ENCODE measurements around the gene HSD3B1.

HSD3B1 gene

GRCh38 chr1:119531606-119532323, 24.8 kb downstream of the HSD3B1 start:
- TF ChIP-seq CTCF (conservative IDR thresholded peaks at IDR 0.05): no peak
- no peak overlapping the region for H3K27ac ChIP-seq

GRCh38 chr1:119532324-119532910, 25.4 kb downstream of the HSD3B1 start:
- no peak overlapping the region for H3K27ac ChIP-seq
- no peak for TF ChIP-seq CTCF (conservative IDR thresholded peaks at IDR 0.05)

GRCh38 chr1:119535381-119535780, 28.4 kb downstream of the HSD3B1 start:
- H3K27ac ChIP-seq: no peak overlapping the region
- no peak for TF ChIP-seq CTCF (conservative IDR thresholded peaks at IDR 0.05)

GRCh38 chr1:119537966-119538365, 31.0 kb downstream of the HSD3B1 start:
- no peak for TF ChIP-seq CTCF (conservative IDR thresholded peaks at IDR 0.05)
- H3K27ac ChIP-seq: no peak overlapping the region

GRCh38 chr1:119539636-119540035, 32.6 kb downstream of the HSD3B1 start:
- TF ChIP-seq CTCF (conservative IDR thresholded peaks at IDR 0.05): no peak
- no peak overlapping the region for H3K27ac ChIP-seq

- TF ChIP-seq CTCF (conservative IDR thresholded peaks at IDR 0.05): no peak
Observed at GRCh38 chr1:119541389-119541788, 34.4 kb downstream of the HSD3B1 start.

GRCh38 chr1:119542492-119542946, 35.5 kb downstream of the HSD3B1 start:
- TF ChIP-seq CTCF (conservative IDR thresholded peaks at IDR 0.05): no peak
- peak overlapping the region; percentile 8; the same call in 1 of the 2 replicates for H3K27ac ChIP-seq

More at GRCh38 chr1:119541389-119541788, 34.4 kb downstream of the HSD3B1 start:
- no peak overlapping the region for H3K27ac ChIP-seq

All from VCaP (cell line).